T-helper 1 cell (primary cell): ENCODE results near the gene GALR1.
"Not testable (repeated sequence)": the region's sequence is repeated elsewhere in the genome, so short reads cannot be mapped to it uniquely, and the experiment has no call there.

Experiments
- DNase-seq, 5 donors: peaks; one replicate each; pipeline ENCODE4 v3.0.0-alpha.2; 2012 to 2020
- total RNA-seq, 4 donors: gene quantifications; one replicate each; lab custom pipeline; 2026; lab: John Stamatoyannopoulos, UW

GALR1 gene
- total RNA-seq = 0 reads per million in 4 donors

- no peak for DNase-seq
These were observed at the start of gene GALR1 for GRCh38 chr18:77249569-77250500. TSS of gene GALR1 (plus strand) at chr18:77249848. CDS start at chr18:77250549, 701 bp downstream.

GRCh38 chr18:77201506-77201905 is 48.1 kb upstream of the GALR1 start:
- DNase-seq = no peak

- DNase-seq = no peak
These were observed 47.3 kb upstream of the GALR1 start for GRCh38 chr18:77202329-77202728.

GRCh38 chr18:77203071-77203470 is 46.6 kb upstream of the GALR1 start:
- DNase-seq = no peak

GRCh38 chr18:77203851-77204250 is 45.8 kb upstream of the GALR1 start:
- DNase-seq = no peak

GRCh38 chr18:77205769-77206168 is 43.9 kb upstream of the GALR1 start:
- no peak for DNase-seq

GRCh38 chr18:77206676-77207374 is 42.8 kb upstream of the GALR1 start:
- no peak for DNase-seq

- peak in 4 of 5 donors; percentile 19 to 69 (median 40) for DNase-seq
These were observed 42.1 kb upstream of the GALR1 start for GRCh38 chr18:77207540-77207939.

GRCh38 chr18:77208964-77209363 is 40.7 kb upstream of the GALR1 start:
- DNase-seq = peak in 1 of 5 donors; percentile 66

GRCh38 chr18:77209587-77209986 is 40.1 kb upstream of the GALR1 start:
- no peak for DNase-seq

GRCh38 chr18:77210249-77210648 is 39.4 kb upstream of the GALR1 start:
- no peak for DNase-seq

- DNase-seq = no peak
These were observed 31.0 kb upstream of the GALR1 start for GRCh38 chr18:77218642-77219041.

- no peak for DNase-seq
These were observed 28.9 kb upstream of the GALR1 start for GRCh38 chr18:77220726-77221125.

- DNase-seq = no peak
These were observed 27.2 kb upstream of the GALR1 start for GRCh38 chr18:77222464-77222863.

- DNase-seq = no peak
These were observed 26.4 kb upstream of the GALR1 start for GRCh38 chr18:77223221-77223639.

- DNase-seq = no peak
These were observed 26.0 kb upstream of the GALR1 start for GRCh38 chr18:77223653-77224052.

GRCh38 chr18:77230645-77231044 is 19.0 kb upstream of the GALR1 start:
- DNase-seq = no peak

- no peak for DNase-seq
These were observed 14.9 kb upstream of the GALR1 start for GRCh38 chr18:77234504-77235365.

- not testable (repeated sequence) for DNase-seq
These were observed 10.4 kb upstream of the GALR1 start for GRCh38 chr18:77239285-77239684.

GRCh38 chr18:77248873-77249568 is 627 bp upstream of the GALR1 start:
- no peak for DNase-seq

GRCh38 chr18:77250501-77250925 is 865 bp downstream of the GALR1 start:
- DNase-seq = no peak
